GM20431 (cell line): Measurements from ENCODE around the gene LYPD1.
"Not testable (repeated sequence)": the region's sequence is repeated elsewhere in the genome, so short reads cannot be mapped to it uniquely, and the experiment has no call there.

Source experiments
- in situ Hi-C: fragments of 300-500 bp; cut with MseI, MboI; formaldehyde crosslinking; loops from one replicate; pipeline ENCODE4 v1.15.0; 2020; ENCODE audit warnings: low sequenced_read_pairs; ENCODE audit not compliant: unreplicated experiment

Gene LYPD1, protein sequence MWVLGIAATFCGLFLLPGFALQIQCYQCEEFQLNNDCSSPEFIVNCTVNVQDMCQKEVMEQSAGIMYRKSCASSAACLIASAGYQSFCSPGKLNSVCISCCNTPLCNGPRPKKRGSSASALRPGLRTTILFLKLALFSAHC

DNA sequence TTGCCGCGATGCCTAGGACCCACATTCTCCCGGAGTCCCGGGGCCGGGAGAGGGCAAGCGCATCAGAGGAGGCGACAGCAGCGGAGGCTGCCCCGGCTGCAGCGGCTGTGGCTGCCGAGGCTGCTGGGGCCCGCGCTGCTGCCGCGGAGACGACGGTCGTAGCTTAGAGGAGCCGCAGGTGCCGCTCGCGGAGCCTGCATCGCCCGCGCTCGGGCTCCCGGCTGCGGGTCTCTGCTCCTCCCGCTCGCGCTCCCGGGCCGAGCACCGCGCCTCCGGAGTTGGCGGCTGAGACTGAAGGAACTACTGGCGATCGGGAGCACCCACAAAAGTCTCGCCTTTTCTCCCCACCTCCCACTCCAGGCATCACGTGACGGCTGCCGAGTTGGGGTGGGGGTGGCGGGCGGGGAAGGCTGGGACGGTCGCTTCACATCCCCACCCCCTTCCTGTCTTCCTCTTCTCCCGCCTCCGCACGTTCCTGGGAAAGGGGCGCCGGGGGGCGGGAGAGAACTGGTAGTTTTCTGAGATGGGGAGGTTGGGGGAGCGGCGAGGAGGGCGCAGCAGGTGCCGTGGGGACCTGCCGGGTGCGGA is at the start of gene LYPD1:
Gene LYPD1 (minus strand): TSS at position 298 of the 588 bp plus-strand sequence. CDS start 273 bp downstream, at position 25.
- in situ Hi-C loops = no loop called here

DNA sequence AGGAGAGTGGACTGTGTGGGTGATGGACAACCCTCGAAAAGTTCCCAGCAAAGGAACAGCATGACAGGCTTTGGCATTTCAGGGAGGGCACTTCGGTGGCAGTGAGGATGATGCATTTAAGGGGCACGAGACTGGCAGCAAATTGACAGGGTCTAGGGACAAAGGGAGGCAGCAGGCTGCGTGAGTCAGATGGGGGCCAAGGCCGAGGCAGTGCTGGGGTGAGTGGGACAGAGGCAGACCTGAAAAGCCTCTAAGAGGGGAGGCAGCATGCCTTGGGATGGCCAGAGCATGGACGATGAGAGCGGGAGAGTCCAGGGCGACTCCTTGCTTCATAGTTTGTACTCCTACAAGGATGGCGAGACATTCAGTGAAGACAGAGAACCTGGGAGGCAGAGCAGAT is 49.5 kb upstream of the LYPD1 start:
- in situ Hi-C loops = no loop called here

DNA sequence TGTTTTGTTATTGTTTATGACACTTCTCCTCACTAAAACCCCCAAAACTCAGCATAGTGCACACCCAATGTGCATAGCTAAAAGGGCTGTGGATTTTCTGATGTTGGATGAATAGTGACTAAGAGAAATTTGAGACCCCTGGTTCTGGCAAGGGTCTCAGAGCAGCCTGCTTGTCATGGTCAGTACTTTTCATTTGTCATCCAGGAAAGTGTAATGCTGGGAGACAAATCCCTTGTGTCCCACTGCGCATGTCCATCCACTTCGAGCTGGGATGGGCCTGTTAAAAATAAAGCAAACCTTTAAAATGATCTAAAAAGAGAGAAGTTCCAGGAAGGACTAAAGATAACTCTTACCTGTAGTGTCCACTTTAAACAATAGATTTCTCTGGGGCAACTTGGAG is 46.9 kb upstream of the LYPD1 start:
- in situ Hi-C loops = no loop called here

DNA sequence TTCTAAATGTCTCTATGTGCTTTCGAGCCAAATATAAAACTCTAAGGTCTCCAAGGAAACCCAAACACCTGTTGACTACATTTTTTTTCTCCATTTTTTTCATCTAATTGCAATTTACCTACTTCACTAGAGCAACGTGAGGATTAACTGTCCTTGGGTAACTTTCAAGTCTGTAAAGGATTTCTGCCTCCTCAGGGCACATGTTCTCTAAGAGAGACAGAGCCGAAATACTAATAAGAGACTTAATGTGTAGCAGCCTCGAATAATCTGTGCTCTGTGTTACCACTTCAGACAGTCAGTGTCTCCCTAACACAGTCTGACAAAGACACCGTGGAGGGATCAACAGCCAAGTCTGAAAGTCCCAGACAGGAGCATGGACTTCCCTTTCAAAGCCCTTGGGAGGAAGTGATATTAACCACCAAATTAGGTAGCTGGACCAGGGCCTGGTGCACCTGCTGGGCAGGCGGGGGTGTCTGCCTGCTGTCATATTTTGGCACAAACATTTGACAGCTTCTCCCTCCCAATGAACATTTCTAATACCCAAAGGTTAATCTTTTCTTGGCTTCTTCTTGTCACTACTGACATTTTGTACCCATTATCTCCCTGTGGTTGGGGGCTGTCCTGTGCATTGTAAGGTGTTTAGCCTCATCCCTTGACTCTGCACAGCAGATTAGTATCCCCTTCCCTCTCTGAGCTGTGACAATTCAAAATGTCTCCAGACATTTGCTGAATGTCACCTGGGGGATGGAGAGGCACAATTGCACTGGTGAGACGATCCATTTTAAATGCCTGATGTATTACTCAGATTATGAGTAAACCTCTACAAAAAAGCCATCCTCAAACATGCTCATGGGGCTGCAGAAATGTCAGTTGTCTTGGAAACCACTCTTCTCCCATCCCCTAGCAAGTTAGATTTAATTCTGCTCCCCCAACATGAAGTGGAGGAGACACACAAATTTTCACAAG is 45.7 kb upstream of the LYPD1 start:
- in situ Hi-C loops = no loop called here

DNA sequence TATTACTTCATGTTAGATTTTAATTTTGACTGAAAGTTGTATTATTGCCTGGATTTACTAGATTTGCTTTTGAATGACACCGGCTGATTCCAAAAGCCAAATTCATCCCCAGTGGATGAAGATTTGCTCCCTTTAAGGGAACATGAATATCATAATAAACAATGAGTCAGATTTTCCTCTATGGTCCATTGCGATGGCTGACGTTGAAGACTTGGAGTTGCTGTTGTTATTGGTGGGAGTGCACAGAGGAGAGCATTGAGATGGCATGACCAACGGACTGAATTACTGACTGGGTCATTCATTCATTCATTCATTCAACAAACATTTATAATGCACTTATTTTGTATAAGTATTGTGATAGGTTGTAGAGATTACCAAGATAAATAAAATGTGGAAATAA is 33.4 kb upstream of the LYPD1 start:
- in situ Hi-C loops = no loop called here

DNA sequence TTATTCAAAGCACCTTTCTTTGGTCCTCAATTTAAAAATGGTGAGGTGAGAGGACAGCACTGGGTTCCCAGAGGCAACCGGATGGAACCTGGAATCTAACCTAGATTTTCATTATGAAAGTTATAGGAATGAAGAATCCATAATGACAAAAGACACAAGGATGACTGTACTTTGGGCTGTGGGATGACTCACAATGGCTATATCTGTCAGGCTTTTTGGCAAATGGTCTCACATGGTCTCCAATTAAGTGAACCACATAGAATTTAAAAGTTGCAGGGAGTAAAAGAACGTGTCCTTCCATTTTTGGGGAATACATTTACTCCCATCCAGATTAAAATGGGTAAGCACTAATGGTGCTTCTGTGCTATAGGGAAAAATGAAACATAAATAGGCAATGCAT is 31.8 kb upstream of the LYPD1 start:
- in situ Hi-C loops = no loop called here

DNA sequence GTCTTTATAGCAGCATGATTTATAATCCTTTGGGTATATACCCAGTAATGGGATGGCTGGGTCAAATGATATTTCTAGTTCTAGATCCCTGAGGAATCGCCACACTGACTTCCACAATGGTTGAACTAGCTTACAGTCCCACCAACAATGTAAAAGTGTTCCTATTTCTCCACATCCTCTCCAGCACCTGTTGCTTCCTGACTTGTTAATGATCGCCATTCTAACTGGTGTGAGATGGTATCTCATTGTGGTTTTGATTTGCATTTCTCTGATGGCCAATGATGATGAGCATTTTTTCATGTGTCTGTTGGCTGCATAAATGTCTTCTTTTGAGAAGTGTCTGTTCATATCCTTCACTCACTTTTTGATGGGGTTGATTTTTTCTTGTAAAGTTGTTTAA is 29.8 kb upstream of the LYPD1 start:
- in situ Hi-C loops = not testable (repeated sequence)

DNA sequence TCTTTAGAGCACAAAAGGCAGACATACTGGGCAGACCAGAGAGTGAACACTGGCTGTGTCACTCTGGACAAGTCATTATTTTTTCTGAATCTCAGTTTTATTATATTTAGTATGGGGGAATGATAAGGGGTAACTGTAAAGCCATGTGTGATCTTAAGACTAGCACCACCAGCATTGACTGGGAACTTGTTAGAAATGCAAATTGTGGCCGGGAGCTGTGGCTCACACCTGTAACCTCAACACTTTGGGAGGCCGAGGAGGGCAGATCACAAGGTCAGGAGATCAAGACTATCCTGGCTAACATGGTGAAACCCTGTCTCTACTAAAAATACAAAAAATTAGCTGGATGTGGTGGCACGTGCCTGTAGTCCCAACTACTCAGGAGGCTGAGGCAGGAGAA is 28.3 kb upstream of the LYPD1 start:
- in situ Hi-C loops = not testable (repeated sequence)

DNA sequence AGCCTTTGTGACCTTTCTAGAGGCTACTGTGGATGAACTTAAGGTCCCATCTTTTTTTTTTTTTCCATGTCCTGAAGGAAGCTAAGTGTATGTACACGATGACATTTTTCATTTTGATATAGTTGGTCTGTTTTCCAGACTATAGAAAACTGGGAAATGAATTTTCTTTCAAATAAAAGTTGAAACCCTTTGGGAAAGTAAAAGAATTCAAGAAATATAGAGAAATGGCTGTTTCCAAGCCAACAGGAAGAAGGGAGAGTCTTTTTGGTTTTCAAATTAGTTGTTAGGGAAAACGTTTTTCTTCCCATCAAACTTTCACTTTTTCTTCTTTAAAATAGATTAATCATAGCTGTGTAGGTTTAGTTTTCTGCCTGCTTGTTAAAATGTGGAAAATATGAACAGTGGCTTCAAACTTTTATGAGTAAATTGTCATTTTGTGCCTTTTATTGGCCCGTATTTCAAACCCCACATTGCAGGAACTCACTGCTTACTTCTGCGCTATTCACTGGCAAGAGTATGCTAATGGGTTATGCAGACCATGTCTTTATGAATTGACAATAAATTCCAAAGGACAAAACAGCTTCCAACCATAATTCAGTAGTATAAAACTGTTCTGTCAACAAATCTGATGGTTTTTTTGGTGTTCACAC is 27.7 kb upstream of the LYPD1 start:
- in situ Hi-C loops = no loop called here

DNA sequence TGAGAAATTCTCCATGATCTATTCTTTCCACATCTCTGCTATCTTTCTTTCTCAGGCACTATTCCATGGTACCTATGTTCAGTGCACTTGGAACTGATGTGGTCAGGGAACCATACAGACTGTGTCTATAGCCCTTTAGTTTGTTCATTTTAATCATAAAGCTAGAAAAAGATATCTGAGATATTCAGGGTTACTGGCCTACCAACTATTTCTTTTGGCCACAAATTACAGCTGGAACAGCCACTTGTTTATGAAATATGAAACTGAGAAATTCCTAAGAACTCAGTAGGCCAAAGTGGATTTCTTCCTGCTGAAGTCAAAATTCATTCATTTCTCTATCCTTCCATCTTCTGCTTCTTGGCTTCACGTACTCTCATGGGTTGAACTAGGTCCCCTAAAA is 22.8 kb upstream of the LYPD1 start:
- in situ Hi-C loops = no loop called here

DNA sequence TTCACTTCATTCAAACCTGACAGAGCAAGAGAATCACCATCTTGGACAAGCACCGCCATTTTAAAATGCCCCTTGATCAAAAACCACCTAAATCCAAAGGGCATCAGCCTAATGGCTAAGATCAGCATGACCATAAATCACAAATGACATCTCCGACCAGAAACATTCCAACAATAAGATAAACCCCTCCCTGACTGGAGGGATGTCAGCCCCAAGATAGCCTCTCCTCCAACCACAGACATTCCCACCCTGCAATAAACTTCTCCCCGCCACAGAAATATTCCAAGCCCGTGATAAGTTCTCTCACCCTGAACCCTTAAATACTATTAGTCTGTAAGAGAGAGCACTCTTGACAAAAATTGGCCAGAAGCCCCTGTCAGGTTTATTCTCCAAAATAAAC is 21.6 kb upstream of the LYPD1 start:
- in situ Hi-C loops = no loop called here

DNA sequence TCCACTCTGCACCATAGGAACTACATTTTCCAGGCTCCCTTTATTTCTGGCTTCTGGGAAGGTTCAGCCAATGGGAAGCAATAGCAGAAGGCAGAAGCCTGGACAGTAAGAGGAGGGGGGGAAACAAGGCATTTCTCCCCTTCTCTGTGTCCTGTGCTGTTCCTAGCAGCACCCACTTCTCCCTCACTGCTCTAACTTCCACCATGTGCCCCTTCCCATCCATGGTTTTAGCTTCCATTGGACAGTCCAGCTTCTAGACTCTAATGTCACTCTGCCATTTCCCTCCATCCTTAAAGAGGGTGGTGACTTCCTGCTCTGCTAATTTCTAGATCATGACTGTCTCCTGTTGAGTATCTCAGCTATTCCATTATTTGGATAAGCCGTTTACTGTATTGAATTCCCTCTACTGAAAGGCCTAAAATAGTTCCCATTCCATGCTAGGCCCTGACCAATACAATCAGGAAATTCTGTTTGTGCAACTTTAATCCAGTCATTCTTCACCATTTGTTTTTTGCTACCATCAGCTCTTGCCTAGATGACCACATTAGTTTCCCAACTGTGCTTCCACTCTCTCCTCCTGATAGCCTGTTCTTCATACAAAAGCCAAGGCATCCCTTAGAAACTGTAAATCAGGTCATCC is 20.8 kb upstream of the LYPD1 start:
- in situ Hi-C loops = no loop called here

DNA sequence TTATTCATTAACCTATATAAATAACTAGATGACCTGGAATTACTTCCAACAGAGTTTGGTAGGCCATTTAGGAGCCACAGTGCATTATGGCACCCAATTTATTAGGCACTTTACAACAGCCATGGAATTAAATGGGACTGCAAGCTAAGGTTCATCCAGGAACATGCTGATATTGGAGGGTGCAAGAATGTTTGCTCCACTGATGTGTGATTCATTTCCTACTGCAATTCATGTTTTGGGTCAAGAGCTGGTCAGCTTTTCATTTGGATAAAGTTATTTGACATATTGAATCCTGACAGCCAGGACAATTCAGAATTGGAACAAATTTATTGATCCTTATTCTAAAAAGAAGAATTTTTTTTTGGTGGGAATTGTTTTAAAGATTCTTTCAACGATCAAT is 11.8 kb upstream of the LYPD1 start:
- in situ Hi-C loops = no loop called here

DNA sequence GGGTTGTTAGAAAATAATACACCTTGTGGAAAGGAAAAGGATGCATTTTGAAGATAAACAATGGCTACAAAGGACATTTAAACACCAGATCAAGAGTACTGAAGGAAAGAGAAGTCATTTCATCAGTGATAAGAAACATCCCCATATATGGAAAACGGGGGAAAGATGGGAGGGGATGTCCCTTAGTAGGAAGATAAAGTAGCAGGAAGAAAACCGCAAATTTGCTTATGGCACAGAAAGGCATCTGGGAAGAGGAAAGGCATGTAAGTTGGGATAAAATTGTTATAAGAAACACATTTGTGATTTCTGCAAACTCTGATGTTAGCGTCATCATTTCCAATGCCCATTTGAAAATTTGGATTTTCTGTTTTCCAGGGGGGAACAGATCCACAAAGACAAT is 10.5 kb upstream of the LYPD1 start:
- in situ Hi-C loops = no loop called here

DNA sequence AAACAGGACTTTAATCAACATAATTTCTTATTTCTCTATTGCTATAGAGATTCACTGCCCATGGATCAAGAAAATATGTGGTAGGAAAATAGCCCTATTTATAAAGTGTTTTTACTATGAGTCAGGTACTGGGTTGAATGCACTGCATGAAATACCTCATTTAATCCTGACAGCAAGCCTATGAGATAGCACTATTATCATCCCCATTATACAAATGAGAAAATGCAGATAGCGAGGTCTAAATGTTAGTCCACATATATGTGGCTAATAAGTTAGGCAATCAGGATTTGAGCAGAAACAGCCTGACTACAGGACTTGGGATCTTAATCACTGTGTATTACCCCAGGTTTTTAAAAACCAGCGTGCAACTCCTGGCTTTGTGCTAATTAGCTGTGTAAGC is 8.5 kb upstream of the LYPD1 start:
- in situ Hi-C loops = no loop called here

DNA sequence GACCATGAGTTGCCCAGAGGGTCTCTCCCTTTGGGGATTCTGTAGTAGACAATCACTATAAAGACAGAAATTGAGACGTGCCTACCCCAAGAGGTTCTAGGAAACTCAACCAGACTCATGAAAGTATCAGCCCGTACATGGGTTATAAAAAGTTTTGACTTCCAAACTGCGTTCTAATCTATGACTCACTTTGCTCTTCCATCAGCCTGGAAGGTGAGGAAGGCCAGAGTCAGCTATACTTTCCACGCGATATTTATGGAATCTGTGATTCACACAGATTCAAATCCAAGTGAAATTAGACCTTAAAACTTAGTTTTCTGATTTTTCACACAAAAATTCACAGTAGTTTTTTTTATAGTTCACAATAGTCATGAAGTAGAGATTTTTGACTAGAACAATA is 7.7 kb upstream of the LYPD1 start:
- in situ Hi-C loops = no loop called here

DNA sequence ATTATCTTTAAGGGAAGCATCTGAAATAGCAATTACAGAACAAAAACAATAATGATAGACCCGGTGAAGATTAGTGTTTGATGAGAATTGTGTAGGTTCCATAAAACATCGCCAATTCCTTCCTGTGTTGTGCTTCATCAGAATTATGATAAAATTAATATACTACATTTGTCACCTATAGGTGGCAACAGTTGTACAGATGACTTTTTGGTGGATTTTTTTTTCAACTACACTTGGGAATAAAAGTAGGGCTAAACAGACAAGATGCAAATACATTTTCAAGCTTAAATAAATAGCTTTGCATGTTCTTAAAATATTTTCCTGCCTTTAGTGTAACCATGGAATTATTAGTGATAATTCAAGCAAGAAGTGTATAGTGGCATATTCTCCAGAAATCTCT is 7.0 kb upstream of the LYPD1 start:
- in situ Hi-C loops = no loop called here

DNA sequence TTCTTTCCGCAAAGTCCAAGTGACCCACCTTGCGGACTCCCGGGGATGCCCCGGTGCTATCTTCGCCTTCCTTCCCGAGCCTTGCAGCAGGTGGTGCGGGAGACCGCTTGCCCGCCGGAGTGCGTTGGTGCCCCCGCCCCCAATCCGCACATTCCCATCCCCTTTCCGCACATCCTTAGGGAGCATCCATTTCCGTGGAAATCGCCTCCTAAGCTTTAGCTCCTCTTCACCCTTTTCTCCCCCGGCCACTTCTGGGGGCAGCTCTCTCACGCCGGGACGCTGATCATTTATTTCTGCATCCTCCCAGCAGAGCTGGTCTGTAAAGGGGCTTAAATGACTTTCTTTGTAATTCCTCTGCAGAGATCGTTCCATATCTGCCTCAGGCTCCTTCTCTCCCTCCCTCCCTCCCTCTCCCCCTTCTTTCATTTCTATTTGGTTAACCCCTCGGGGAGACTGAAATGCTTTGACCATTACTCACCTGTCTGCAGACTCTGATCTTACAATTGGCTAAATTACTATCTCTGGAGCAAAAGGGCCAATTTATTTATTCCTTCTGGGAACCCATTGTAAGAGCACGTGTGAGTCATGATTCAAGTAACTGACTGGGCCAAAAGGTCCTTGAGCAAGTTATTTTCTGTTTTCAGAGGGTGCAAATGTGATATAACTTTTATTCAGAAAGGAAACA is 1.3 kb upstream of the LYPD1 start:
- in situ Hi-C loops = no loop called here

DNA sequence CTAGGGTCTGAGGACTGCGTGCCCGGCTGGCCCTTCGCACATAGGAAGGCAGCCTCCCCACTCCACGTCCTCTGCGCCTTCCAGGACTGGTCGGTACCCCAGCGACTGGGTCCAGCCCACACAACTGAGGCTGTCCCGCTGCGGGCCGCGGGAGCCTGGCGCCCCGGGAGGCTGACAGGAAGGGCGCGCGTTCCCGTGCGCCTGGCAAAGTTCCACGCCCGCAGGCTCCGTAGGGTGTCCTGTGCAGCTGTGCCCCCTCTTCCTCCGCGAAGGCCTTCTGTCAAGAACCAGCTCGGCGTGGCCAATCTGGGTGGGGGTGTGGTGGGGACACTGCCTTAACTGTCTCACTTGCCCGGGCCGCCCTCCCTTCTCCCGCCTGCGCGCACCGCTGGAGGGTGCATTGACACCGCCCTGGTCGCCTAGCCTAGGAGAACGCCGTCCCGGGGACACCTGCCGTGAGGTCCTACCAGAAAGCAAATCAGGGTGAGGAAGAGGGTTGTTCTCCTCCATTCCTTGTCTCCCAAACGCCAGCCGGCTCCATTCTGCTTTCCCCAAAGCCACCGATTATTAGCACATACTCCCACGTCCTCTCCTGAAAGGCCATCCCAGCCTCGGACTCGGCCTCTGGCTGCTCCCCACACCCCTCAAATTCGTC is 618 bp upstream of the LYPD1 start:
- in situ Hi-C loops = no loop called here
